GM23248 (cell line): Measurements from ENCODE around the gene EIF1. TPM values are rescaled to one million over a fixed set of nuclear protein-coding genes. Genes with fewer than 3 reads are reported as not detected.

Experiments used
- DNase-seq: peaks from one replicate; pipeline ENCODE4 v3.0.0-alpha.2; 2015
- H2AFZ ChIP-seq: fragments of 200-600 bp; sonication (generic); 2 replicates; pipeline ENCODE4 v1.6.1; 2016; ENCODE audit warnings: antibody characterized with exemption
- H3F3A ChIP-seq: fragments of 200-600 bp; sonication (generic); 2 replicates; pipeline ENCODE4 v1.6.1; 2016; ENCODE audit warnings: mild to moderate bottlenecking, antibody characterized with exemption, mixed run types; ENCODE audit not compliant: insufficient read depth
- H3K27ac ChIP-seq: fragments of 200-600 bp; sonication (generic); 2 replicates; pipeline ENCODE4 v1.5.1; 2016; ENCODE audit warnings: mild to moderate bottlenecking
- H3K27me3 ChIP-seq: fragments of 200-600 bp; sonication (generic); replicated peaks from 2 replicates; pipeline ENCODE4 v1.6.1; 2016; ENCODE audit warnings: mild to moderate bottlenecking; ENCODE audit not compliant: insufficient read depth
- H3K36me3 ChIP-seq: fragments of 200-600 bp; sonication (generic); 2 replicates; pipeline ENCODE4 v1.6.1; 2016; ENCODE audit warnings: low read depth, mild to moderate bottlenecking
- H3K4me1 ChIP-seq: fragments of 200-600 bp; sonication (generic); 2 replicates; pipeline ENCODE4 v1.6.1; 2016; ENCODE audit warnings: mild to moderate bottlenecking; ENCODE audit not compliant: insufficient read depth
- H3K4me2 ChIP-seq: fragments of 200-600 bp; sonication (generic); one replicate; pipeline ENCODE4 v1.6.1; 2016; ENCODE audit warnings: mild to moderate bottlenecking; ENCODE audit not compliant: unreplicated experiment
- H3K4me3 ChIP-seq: fragments of 200-600 bp; sonication (generic); 2 replicates; pipeline ENCODE4 v1.5.1; 2016; ENCODE audit warnings: mild to moderate bottlenecking
- H3K79me2 ChIP-seq: fragments of 200-600 bp; sonication (generic); 2 replicates; pipeline ENCODE4 v1.6.1; 2016; ENCODE audit warnings: mild to moderate bottlenecking; ENCODE audit not compliant: insufficient read depth
- H3K9ac ChIP-seq: fragments of 200-600 bp; sonication (generic); 2 replicates; pipeline ENCODE4 v1.6.1; 2016; ENCODE audit warnings: mild to moderate bottlenecking
- H3K9me2 ChIP-seq: fragments of 200-600 bp; sonication (generic); 2 replicates; pipeline ENCODE4 v1.6.1; 2016; ENCODE audit warnings: mixed run types, mild to moderate bottlenecking, moderate library complexity; ENCODE audit not compliant: insufficient read depth
- H3K9me3 ChIP-seq: fragments of 200-600 bp; sonication (generic); one replicate; pipeline ENCODE4 v1.6.1; 2017; ENCODE audit warnings: low read depth
- H4K20me1 ChIP-seq: fragments of 200-600 bp; sonication (generic); 2 replicates; pipeline ENCODE4 v1.6.0; 2016; ENCODE audit not compliant: insufficient read depth
- EZH2 ChIP-seq: fragments of 200-600 bp; sonication (generic); IDR thresholded peaks from 2 replicates; pipeline ENCODE4 v1.6.1; 2018; ENCODE audit warnings: antibody characterized with exemption, mild to moderate bottlenecking; ENCODE audit not compliant: insufficient read depth, poor library complexity, severe bottlenecking
- EZH2phosphoT487 ChIP-seq: fragments of 200-600 bp; sonication (generic); IDR thresholded peaks from 2 replicates; pipeline ENCODE4 v1.6.1; 2018; ENCODE audit warnings: antibody characterized with exemption, moderate library complexity, mild to moderate bottlenecking, low read depth; ENCODE audit not compliant: insufficient read depth
- WGBS, 2 experiments: methylation state at CpG; one replicate each; pipeline ENCODE4 v1.1.6; 2015 to 2017; ENCODE audit warnings: low lambda C conversion rate in 2 of 2, low coverage in 1 of 2; ENCODE audit errors: missing lambda C conversion rate in 2 of 2; 5-methylcytosine and 5-hydroxymethylcytosine counted together
- in situ Hi-C: fragments of 300-500 bp; cut with MboI; formaldehyde crosslinking; loops from 2 replicates; pipeline ENCODE4 v1.15.0; 2020
- polyA plus RNA-seq: library from polyadenylated mRNA; unstranded; fragments of >200 nt; fragmentation: Nextera tagmentation; extraction: Ambion mirVana; gene quantifications from 2 replicates; pipeline ENCODE4 v1.2.1, GENCODE V29; 2016
- total RNA-seq: library from RNA; depleted of rRNA; stranded (reverse); fragments of >200 nt; shearing (Covaris generic); gene quantifications from 2 replicates; pipeline ENCODE4 v1.2.3, GENCODE V29; 2014

Gene EIF1
- total and polyA plus RNA-seq, 2 experiments from 2014 or later: 98.1 to 1,585 TPM

GRCh38 chr17:41736983-41737679 lies 48.4 kb downstream of the EIF1 start:
- DNase-seq: no peak
- no peak overlapping the region for H2AFZ ChIP-seq
- no peaks in the 10 kb centered on the region for H3K9me3 ChIP-seq
- no peaks in the 10 kb centered on the region for H3K9me2 ChIP-seq
- H3K36me3 ChIP-seq: no peaks in the 10 kb centered on the region
- WGBS, 2 experiments: 59 to 63% methylated on average over 13 to 17 of the region's 17 CpGs
- H3K4me3 ChIP-seq: no peak overlapping the region
- no peak overlapping the region for H3K27ac ChIP-seq
- H4K20me1 ChIP-seq: no peaks in the 10 kb centered on the region
- no peak overlapping the region for H3K4me2 ChIP-seq
- TF ChIP-seq EZH2: no peak
- TF ChIP-seq EZH2phosphoT487: no peak
- H3F3A ChIP-seq: no peaks in the 10 kb centered on the region
- H3K27me3 ChIP-seq: peaks cover 44% of the 10 kb centered on the region
- no peaks in the 10 kb centered on the region for H3K79me2 ChIP-seq
- H3K9ac ChIP-seq: no peak overlapping the region
- H3K4me1 ChIP-seq: peaks cover 6% of the 10 kb centered on the region; the same call in 1 of the 2 replicates
- in situ Hi-C loops: no loop called here

GRCh38 chr17:41737680-41738023 lies 49.0 kb downstream of the EIF1 start:
- H3K9me3 ChIP-seq: no peaks in the 10 kb centered on the region
- DNase-seq: no peak
- peaks cover 6% of the 10 kb centered on the region; the same call in 1 of the 2 replicates for H3K4me1 ChIP-seq
- no peak overlapping the region for H3K4me2 ChIP-seq
- no peaks in the 10 kb centered on the region for H3F3A ChIP-seq
- no peak overlapping the region for H3K9ac ChIP-seq
- WGBS, 2 experiments: 54 to 56% methylated on average over 5 of the region's 5 CpGs
- no peak overlapping the region for H3K4me3 ChIP-seq
- no peak overlapping the region for H3K27ac ChIP-seq
- H4K20me1 ChIP-seq: no peaks in the 10 kb centered on the region
- TF ChIP-seq EZH2phosphoT487 (no peak), EZH2 (no peak)
- no peaks in the 10 kb centered on the region for H3K36me3 ChIP-seq
- peaks cover 38% of the 10 kb centered on the region for H3K27me3 ChIP-seq
- H3K79me2 ChIP-seq: no peaks in the 10 kb centered on the region
- H3K9me2 ChIP-seq: no peaks in the 10 kb centered on the region
- H2AFZ ChIP-seq: no peak overlapping the region
- in situ Hi-C loops: no loop called here

- Histone ChIP-seq H3K27me3 (peaks cover 37% of the 10 kb centered on the region), H3K9ac (no peak overlapping the region), H4K20me1 (no peaks in the 10 kb centered on the region), H3K36me3 (no peaks in the 10 kb centered on the region), H2AFZ (peak overlapping the region; percentile 67), H3K79me2 (no peaks in the 10 kb centered on the region), H3K4me2 (no peak overlapping the region), H3K27ac (no peak overlapping the region), H3K9me2 (no peaks in the 10 kb centered on the region), H3K4me3 (no peak overlapping the region), H3K9me3 (no peaks in the 10 kb centered on the region), H3F3A (no peaks in the 10 kb centered on the region), H3K4me1 (peaks cover 6% of the 10 kb centered on the region; the same call in 1 of the 2 replicates)
- DNase-seq: peak; percentile 78
- in situ Hi-C loops: no loop called here
- TF ChIP-seq EZH2 (no peak), EZH2phosphoT487 (no peak)
- WGBS, 2 experiments: 24 to 27% methylated on average over 10 of the region's 10 CpGs
Observed at GRCh38 chr17:41738077-41738800, 49.6 kb downstream of the EIF1 start.

- H3K27me3 ChIP-seq: peaks cover 37% of the 10 kb centered on the region
- no peaks in the 10 kb centered on the region for H3K9me3 ChIP-seq
- TF ChIP-seq EZH2phosphoT487: no peak
- no peak for TF ChIP-seq EZH2
- H4K20me1 ChIP-seq: no peaks in the 10 kb centered on the region
- no peaks in the 10 kb centered on the region for H3K79me2 ChIP-seq
- H3K27ac ChIP-seq: no peak overlapping the region
- in situ Hi-C loops: no loop called here
- no peak for DNase-seq
- WGBS, 2 experiments: 88 to 90% methylated on average over 3 to 5 of the region's 5 CpGs
- peaks cover 6% of the 10 kb centered on the region; the same call in 1 of the 2 replicates for H3K4me1 ChIP-seq
- H3K36me3 ChIP-seq: no peaks in the 10 kb centered on the region
- H3F3A ChIP-seq: no peaks in the 10 kb centered on the region
- H3K9ac ChIP-seq: no peak overlapping the region
- no peaks in the 10 kb centered on the region for H3K9me2 ChIP-seq
- H3K4me3 ChIP-seq: no peak overlapping the region
- H2AFZ ChIP-seq: no peak overlapping the region
- no peak overlapping the region for H3K4me2 ChIP-seq
Observed at GRCh38 chr17:41738801-41739112, 50.1 kb downstream of the EIF1 start.
